DOHH2 (cell line): Measurements from ENCODE around the gene PYM1.

Source experiments
- EZH2phosphoT487 ChIP-seq: fragments of 200-600 bp; sonication (generic); IDR thresholded peaks from 2 replicates; pipeline ENCODE4 v1.6.1; 2017; ENCODE audit warnings: borderline replicate concordance, mild to moderate bottlenecking, antibody characterized with exemption, low read length, moderate library complexity, mixed read lengths
- TF ChIP-seq, protein P1 (sequence below): fragments of 200-600 bp; sonication (generic); IDR thresholded peaks from one replicate; pipeline ENCODE4 v1.5.1; 2014; ENCODE audit warnings: antibody characterized with exemption, mild to moderate bottlenecking, low read depth, low read length; ENCODE audit not compliant: poor library complexity, severe bottlenecking

DNA sequence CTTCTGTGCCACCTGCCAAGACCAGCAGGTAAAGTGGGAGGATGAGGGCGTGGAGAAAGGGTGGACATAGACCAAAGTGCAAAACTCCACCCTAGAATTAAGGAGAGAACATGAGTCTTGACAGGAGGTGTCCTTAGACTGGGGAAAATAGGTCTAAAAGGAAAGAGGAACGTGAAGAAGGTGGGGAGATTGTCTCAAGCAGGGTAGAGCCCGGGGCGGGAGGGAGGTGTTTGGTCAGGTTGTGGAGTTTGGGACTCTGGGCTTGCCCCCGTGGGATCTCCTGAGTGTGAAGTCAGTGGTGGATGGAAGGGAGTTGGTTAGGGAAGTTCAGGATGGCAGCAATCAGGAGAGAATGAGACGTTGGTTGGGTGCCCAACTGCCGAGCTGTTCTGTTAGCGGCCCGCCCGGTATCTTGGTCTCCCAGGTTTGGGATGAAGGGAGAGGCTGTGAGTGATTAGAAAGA lies 3.7 kb upstream of the PYM1 start:
- TF ChIP-seq, protein P1, sequence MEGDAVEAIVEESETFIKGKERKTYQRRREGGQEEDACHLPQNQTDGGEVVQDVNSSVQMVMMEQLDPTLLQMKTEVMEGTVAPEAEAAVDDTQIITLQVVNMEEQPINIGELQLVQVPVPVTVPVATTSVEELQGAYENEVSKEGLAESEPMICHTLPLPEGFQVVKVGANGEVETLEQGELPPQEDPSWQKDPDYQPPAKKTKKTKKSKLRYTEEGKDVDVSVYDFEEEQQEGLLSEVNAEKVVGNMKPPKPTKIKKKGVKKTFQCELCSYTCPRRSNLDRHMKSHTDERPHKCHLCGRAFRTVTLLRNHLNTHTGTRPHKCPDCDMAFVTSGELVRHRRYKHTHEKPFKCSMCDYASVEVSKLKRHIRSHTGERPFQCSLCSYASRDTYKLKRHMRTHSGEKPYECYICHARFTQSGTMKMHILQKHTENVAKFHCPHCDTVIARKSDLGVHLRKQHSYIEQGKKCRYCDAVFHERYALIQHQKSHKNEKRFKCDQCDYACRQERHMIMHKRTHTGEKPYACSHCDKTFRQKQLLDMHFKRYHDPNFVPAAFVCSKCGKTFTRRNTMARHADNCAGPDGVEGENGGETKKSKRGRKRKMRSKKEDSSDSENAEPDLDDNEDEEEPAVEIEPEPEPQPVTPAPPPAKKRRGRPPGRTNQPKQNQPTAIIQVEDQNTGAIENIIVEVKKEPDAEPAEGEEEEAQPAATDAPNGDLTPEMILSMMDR = no peak
- no peak for TF ChIP-seq EZH2phosphoT487
